HL-60 (cell line): ENCODE data around the gene UBAP2.

Source experiments
- GABPA ChIP-seq: IDR thresholded peaks from 2 replicates; pipeline ENCODE4 v1.6.1; 2012; ENCODE audit warnings: low read depth
- TF ChIP-seq, protein P1 (sequence below): IDR thresholded peaks from one replicate; pipeline ENCODE4 v1.5.1; 2011; ENCODE audit warnings: low read length, control low read depth, inconsistent platforms; ENCODE audit not compliant: insufficient read depth

DNA sequence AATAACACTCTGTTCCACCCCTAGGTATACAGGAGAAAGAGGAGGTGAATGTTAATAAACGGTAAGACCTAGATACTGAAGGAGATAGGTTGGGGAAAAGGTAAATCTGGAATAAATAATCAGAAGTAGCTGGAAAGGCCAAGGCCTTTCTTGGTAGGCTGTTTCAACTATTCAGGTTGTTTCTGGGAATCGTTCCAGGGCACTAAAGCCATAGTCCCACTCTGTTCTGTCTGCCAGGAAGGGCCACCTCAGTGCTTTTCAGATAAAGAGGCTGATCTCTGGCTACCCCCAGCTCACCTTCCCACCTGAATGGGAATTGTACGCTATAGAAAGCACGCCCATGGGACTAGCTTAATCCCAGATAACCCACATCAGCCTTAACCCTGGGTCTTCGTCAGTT, 44.9 kb upstream of the UBAP2 start:
- TF ChIP-seq, protein P1, sequence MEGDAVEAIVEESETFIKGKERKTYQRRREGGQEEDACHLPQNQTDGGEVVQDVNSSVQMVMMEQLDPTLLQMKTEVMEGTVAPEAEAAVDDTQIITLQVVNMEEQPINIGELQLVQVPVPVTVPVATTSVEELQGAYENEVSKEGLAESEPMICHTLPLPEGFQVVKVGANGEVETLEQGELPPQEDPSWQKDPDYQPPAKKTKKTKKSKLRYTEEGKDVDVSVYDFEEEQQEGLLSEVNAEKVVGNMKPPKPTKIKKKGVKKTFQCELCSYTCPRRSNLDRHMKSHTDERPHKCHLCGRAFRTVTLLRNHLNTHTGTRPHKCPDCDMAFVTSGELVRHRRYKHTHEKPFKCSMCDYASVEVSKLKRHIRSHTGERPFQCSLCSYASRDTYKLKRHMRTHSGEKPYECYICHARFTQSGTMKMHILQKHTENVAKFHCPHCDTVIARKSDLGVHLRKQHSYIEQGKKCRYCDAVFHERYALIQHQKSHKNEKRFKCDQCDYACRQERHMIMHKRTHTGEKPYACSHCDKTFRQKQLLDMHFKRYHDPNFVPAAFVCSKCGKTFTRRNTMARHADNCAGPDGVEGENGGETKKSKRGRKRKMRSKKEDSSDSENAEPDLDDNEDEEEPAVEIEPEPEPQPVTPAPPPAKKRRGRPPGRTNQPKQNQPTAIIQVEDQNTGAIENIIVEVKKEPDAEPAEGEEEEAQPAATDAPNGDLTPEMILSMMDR = no peak
- TF ChIP-seq GABPA = no peak
